Left hindlimb (tissue), 1 donor: ENCODE results near the gene BCR.
"Not testable (repeated sequence)": the region's sequence is repeated elsewhere in the genome, so short reads cannot be mapped to it uniquely, and the experiment has no call there.

Experiments used
- DNase-seq: peaks from one replicate; pipeline ENCODE4 v3.0.0-alpha.2; 2018

The BCR gene

GRCh38 chr22:23323960-23324688 lies 143.8 kb downstream of the BCR start:
- DNase-seq = not testable (repeated sequence)

GRCh38 chr22:23325183-23325582 lies 144.9 kb downstream of the BCR start:
- DNase-seq = no peak

GRCh38 chr22:23333822-23334221 lies 153.5 kb downstream of the BCR start:
- not testable (repeated sequence) for DNase-seq

GRCh38 chr22:23337672-23338071 lies 157.4 kb downstream of the BCR start:
- DNase-seq = not testable (repeated sequence)

GRCh38 chr22:23341942-23342695 lies 161.8 kb downstream of the BCR start:
- not testable (repeated sequence) for DNase-seq

- DNase-seq = no peak
Measured at GRCh38 chr22:23351321-23351720, 171.0 kb downstream of the BCR start.

- no peak for DNase-seq
Measured at GRCh38 chr22:23353004-23353403, 172.7 kb downstream of the BCR start.

- DNase-seq = no peak
Measured at GRCh38 chr22:23353696-23354095, 173.4 kb downstream of the BCR start.

GRCh38 chr22:23356094-23356493 lies 175.8 kb downstream of the BCR start:
- DNase-seq = no peak

- no peak for DNase-seq
Measured at GRCh38 chr22:23357053-23357452, 176.7 kb downstream of the BCR start.

GRCh38 chr22:23359583-23360123 lies 179.3 kb downstream of the BCR start:
- DNase-seq = no peak

- DNase-seq = no peak
Measured at GRCh38 chr22:23361676-23362075, 181.4 kb downstream of the BCR start.

GRCh38 chr22:23363683-23364082 lies 183.4 kb downstream of the BCR start:
- no peak for DNase-seq

- no peak for DNase-seq
Measured at GRCh38 chr22:23364389-23364788, 184.1 kb downstream of the BCR start.

GRCh38 chr22:23365524-23365923 lies 185.2 kb downstream of the BCR start:
- no peak for DNase-seq

- no peak for DNase-seq
Measured at GRCh38 chr22:23365961-23366360, 185.7 kb downstream of the BCR start.

- DNase-seq = not testable (repeated sequence)
Measured at GRCh38 chr22:23367196-23367595, 186.9 kb downstream of the BCR start.
